ENCODE results near the gene CPB1.

The CPB1 gene

GRCh38 chr3:148848410-148848809 is 20.8 kb downstream of the CPB1 start:
- Histone ChIP-seq H3K36me3 (ENCODE audit: insufficient read depth, low read length) (no peaks in the 10 kb centered on the region), H3K4me1 (ENCODE audit: insufficient read depth, low read length) (no peaks in the 10 kb centered on the region), H3K27me3 (ENCODE audit: insufficient read depth, low read length) (no peaks in the 10 kb centered on the region), H3K9me3 (ENCODE audit: low read length) (no peaks in the 10 kb centered on the region), H3K4me3 (ENCODE audit: low read length) (no peak overlapping the region), H2AFZ (ENCODE audit: low read depth, low read length) (no peak overlapping the region)

- H3K27me3 ChIP-seq (ENCODE audit: insufficient read depth, low read length), result no peaks in the 10 kb centered on the region
- H3K4me1 ChIP-seq (ENCODE audit: insufficient read depth, low read length), result no peaks in the 10 kb centered on the region
- no peak overlapping the region for H2AFZ ChIP-seq (ENCODE audit: low read depth, low read length)
- H3K9me3 ChIP-seq (ENCODE audit: low read length), result no peaks in the 10 kb centered on the region
- H3K36me3 ChIP-seq (ENCODE audit: insufficient read depth, low read length), result no peaks in the 10 kb centered on the region
- H3K4me3 ChIP-seq (ENCODE audit: low read length), result no peak overlapping the region
Measured at GRCh38 chr3:148852271-148852992, 24.8 kb downstream of the CPB1 start.

GRCh38 chr3:148853076-148853475 is 25.5 kb downstream of the CPB1 start:
- H3K36me3 ChIP-seq (ENCODE audit: insufficient read depth, low read length), result no peaks in the 10 kb centered on the region
- H3K4me1 ChIP-seq (ENCODE audit: insufficient read depth, low read length), result no peaks in the 10 kb centered on the region
- H2AFZ ChIP-seq (ENCODE audit: low read depth, low read length), result no peak overlapping the region
- H3K27me3 ChIP-seq (ENCODE audit: insufficient read depth, low read length), result no peaks in the 10 kb centered on the region
- no peak overlapping the region for H3K4me3 ChIP-seq (ENCODE audit: low read length)
- H3K9me3 ChIP-seq (ENCODE audit: low read length), result no peaks in the 10 kb centered on the region

GRCh38 chr3:148854061-148854460 is 26.4 kb downstream of the CPB1 start:
- Histone ChIP-seq H2AFZ (ENCODE audit: low read depth, low read length) (no peak overlapping the region), H3K36me3 (ENCODE audit: insufficient read depth, low read length) (no peaks in the 10 kb centered on the region)

GRCh38 chr3:148856384-148856783 is 28.8 kb downstream of the CPB1 start:
- Histone ChIP-seq H3K27me3 (ENCODE audit: insufficient read depth, low read length) (no peaks in the 10 kb centered on the region), H3K4me3 (ENCODE audit: low read length) (no peak overlapping the region), H3K4me1 (ENCODE audit: insufficient read depth, low read length) (no peaks in the 10 kb centered on the region), H3K9me3 (ENCODE audit: low read length) (no peaks in the 10 kb centered on the region), H3K36me3 (ENCODE audit: insufficient read depth, low read length) (no peaks in the 10 kb centered on the region), H2AFZ (ENCODE audit: low read depth, low read length) (no peak overlapping the region)

More at GRCh38 chr3:148854061-148854460, 26.4 kb downstream of the CPB1 start:
- H3K4me3 ChIP-seq (ENCODE audit: low read length), result no peak overlapping the region
- no peaks in the 10 kb centered on the region for H3K4me1 ChIP-seq (ENCODE audit: insufficient read depth, low read length)
- no peaks in the 10 kb centered on the region for H3K9me3 ChIP-seq (ENCODE audit: low read length)
- H3K27me3 ChIP-seq (ENCODE audit: insufficient read depth, low read length), result no peaks in the 10 kb centered on the region

GRCh38 chr3:148857316-148857715 is 29.7 kb downstream of the CPB1 start:
- no peaks in the 10 kb centered on the region for H3K4me1 ChIP-seq (ENCODE audit: insufficient read depth, low read length)
- no peak overlapping the region for H3K4me3 ChIP-seq (ENCODE audit: low read length)
- no peaks in the 10 kb centered on the region for H3K36me3 ChIP-seq (ENCODE audit: insufficient read depth, low read length)
- no peaks in the 10 kb centered on the region for H3K9me3 ChIP-seq (ENCODE audit: low read length)
- H2AFZ ChIP-seq (ENCODE audit: low read depth, low read length), result no peak overlapping the region
- H3K27me3 ChIP-seq (ENCODE audit: insufficient read depth, low read length), result no peaks in the 10 kb centered on the region

- H3K4me3 ChIP-seq (ENCODE audit: low read length), result no peak overlapping the region
- H3K36me3 ChIP-seq (ENCODE audit: insufficient read depth, low read length), result no peaks in the 10 kb centered on the region
- no peaks in the 10 kb centered on the region for H3K9me3 ChIP-seq (ENCODE audit: low read length)
- no peaks in the 10 kb centered on the region for H3K4me1 ChIP-seq (ENCODE audit: insufficient read depth, low read length)
- H2AFZ ChIP-seq (ENCODE audit: low read depth, low read length), result no peak overlapping the region
- H3K27me3 ChIP-seq (ENCODE audit: insufficient read depth, low read length), result no peaks in the 10 kb centered on the region
Measured at GRCh38 chr3:148861277-148861869, 33.8 kb downstream of the CPB1 start.

- Histone ChIP-seq H2AFZ (ENCODE audit: low read depth, low read length) (no peak overlapping the region), H3K36me3 (ENCODE audit: insufficient read depth, low read length) (no peaks in the 10 kb centered on the region), H3K4me3 (ENCODE audit: low read length) (no peak overlapping the region), H3K9me3 (ENCODE audit: low read length) (no peaks in the 10 kb centered on the region), H3K4me1 (ENCODE audit: insufficient read depth, low read length) (no peaks in the 10 kb centered on the region), H3K27me3 (ENCODE audit: insufficient read depth, low read length) (no peaks in the 10 kb centered on the region)
Measured at GRCh38 chr3:148863297-148863696, 35.7 kb downstream of the CPB1 start.

GRCh38 chr3:148863814-148864213 is 36.2 kb downstream of the CPB1 start:
- no peaks in the 10 kb centered on the region for H3K27me3 ChIP-seq (ENCODE audit: insufficient read depth, low read length)
- no peaks in the 10 kb centered on the region for H3K9me3 ChIP-seq (ENCODE audit: low read length)
- no peaks in the 10 kb centered on the region for H3K4me1 ChIP-seq (ENCODE audit: insufficient read depth, low read length)
- no peak overlapping the region for H3K4me3 ChIP-seq (ENCODE audit: low read length)
- H2AFZ ChIP-seq (ENCODE audit: low read depth, low read length), result no peak overlapping the region
- no peaks in the 10 kb centered on the region for H3K36me3 ChIP-seq (ENCODE audit: insufficient read depth, low read length)

- no peaks in the 10 kb centered on the region for H3K4me1 ChIP-seq (ENCODE audit: insufficient read depth, low read length)
- H3K4me3 ChIP-seq (ENCODE audit: low read length), result no peak within 1 kb of the TSS
- no peaks in the 10 kb centered on the region for H3K36me3 ChIP-seq (ENCODE audit: insufficient read depth, low read length)
- no peaks in the 10 kb centered on the region for H3K9me3 ChIP-seq (ENCODE audit: low read length)
- H2AFZ ChIP-seq (ENCODE audit: low read depth, low read length), result no peak within 1 kb of the TSS
- H3K27me3 ChIP-seq (ENCODE audit: insufficient read depth, low read length), result no peaks in the 10 kb centered on the region
Measured at GRCh38 chr3:148865049-148865448, 37.4 kb downstream of the CPB1 start, which contains the start of gene CPA3. Gene CPA3 (plus strand): TSS chr3:148865296. CDS start chr3:148865308, 12 bp downstream.

- H3K4me1 ChIP-seq (ENCODE audit: insufficient read depth, low read length), result no peaks in the 10 kb centered on the region
- no peaks in the 10 kb centered on the region for H3K27me3 ChIP-seq (ENCODE audit: insufficient read depth, low read length)
- H2AFZ ChIP-seq (ENCODE audit: low read depth, low read length), result no peak overlapping the region
- H3K4me3 ChIP-seq (ENCODE audit: low read length), result no peak overlapping the region
- H3K36me3 ChIP-seq (ENCODE audit: insufficient read depth, low read length), result no peaks in the 10 kb centered on the region
- no peaks in the 10 kb centered on the region for H3K9me3 ChIP-seq (ENCODE audit: low read length)
Measured at GRCh38 chr3:148866261-148866660, 38.6 kb downstream of the CPB1 start.

- Histone ChIP-seq H3K36me3 (ENCODE audit: insufficient read depth, low read length) (no peaks in the 10 kb centered on the region), H2AFZ (ENCODE audit: low read depth, low read length) (no peak overlapping the region), H3K4me3 (ENCODE audit: low read length) (no peak overlapping the region), H3K4me1 (ENCODE audit: insufficient read depth, low read length) (no peaks in the 10 kb centered on the region), H3K9me3 (ENCODE audit: low read length) (no peaks in the 10 kb centered on the region), H3K27me3 (ENCODE audit: insufficient read depth, low read length) (no peaks in the 10 kb centered on the region)
Measured at GRCh38 chr3:148873270-148873927, 45.8 kb downstream of the CPB1 start.

- no peaks in the 10 kb centered on the region for H3K27me3 ChIP-seq (ENCODE audit: insufficient read depth, low read length)
- no peaks in the 10 kb centered on the region for H3K36me3 ChIP-seq (ENCODE audit: insufficient read depth, low read length)
- no peaks in the 10 kb centered on the region for H3K4me1 ChIP-seq (ENCODE audit: insufficient read depth, low read length)
- no peak overlapping the region for H2AFZ ChIP-seq (ENCODE audit: low read depth, low read length)
- no peak overlapping the region for H3K4me3 ChIP-seq (ENCODE audit: low read length)
- no peaks in the 10 kb centered on the region for H3K9me3 ChIP-seq (ENCODE audit: low read length)
Measured at GRCh38 chr3:148873977-148874376, 46.4 kb downstream of the CPB1 start.

Data from neuron (in vitro differentiated cells).